K562 treated with DMSO at 1 percent for 24 hours (cell line): ENCODE measurements around the gene SLC23A3. TPM values are rescaled to one million over a fixed set of nuclear protein-coding genes. Genes with fewer than 3 reads are reported as not detected.

ENCODE experiments used
- total RNA-seq: library from RNA; unstranded; fragments of 300-600 nt; gene quantifications from 2 replicates; pipeline ENCODE4 v1.2.3, GENCODE V29; 2022; ENCODE audit warnings: low read depth; ENCODE audit not compliant: insufficient read depth

SLC23A3 gene
- total RNA-seq: 0.38 and 0.43 TPM in 2 replicates

GRCh38 chr2:219169930-219170654, at the start of gene SLC23A3:
SLC23A3 (minus strand) TSS chr2:219170029; CDS start chr2:219169984, 45 bp downstream.

GRCh38 chr2:219218732-219219701, 49.2 kb upstream of the SLC23A3 start, which contains the start of gene ABCB6:
ABCB6 (minus strand) TSS chr2:219218958; CDS start chr2:219218673, 285 bp downstream.

GRCh38 chr2:219206328-219207133, 36.7 kb upstream of the SLC23A3 start, which contains the start of gene ZFAND2B:
ZFAND2B (plus strand) TSS chr2:219206782; CDS start chr2:219206988, 206 bp downstream.

GRCh38 chr2:219177552-219178376, 7.9 kb upstream of the SLC23A3 start, which contains the start of gene RETREG2:
RETREG2 (plus strand) TSS chr2:219178275; CDS start chr2:219178353, 78 bp downstream.

GRCh38 chr2:219176818-219177551, 7.2 kb upstream of the SLC23A3 start, which contains the start of gene CNPPD1:
CNPPD1 (minus strand) TSS chr2:219176925; CDS start chr2:219176828, 97 bp downstream.

GRCh38 chr2:219160186-219161017, 9.4 kb downstream of the SLC23A3 start, which contains the start of gene NHEJ1:
NHEJ1 (minus strand) TSS chr2:219160815; CDS start chr2:219158362, 2,453 bp downstream.

Other genes starting within 250 kb of the SLC23A3 start
- 0.57 and 0.76 TPM in 2 replicates for gene CDK5R2, start 210.4 kb downstream of the SLC23A3 start, total RNA-seq
- gene FEV, start 184.8 kb downstream of the SLC23A3 start, total RNA-seq: 0.69 and 0.71 TPM in 2 replicates
- not detected in 2 replicates for gene CRYBA2, start 176.6 kb downstream of the SLC23A3 start, total RNA-seq
- gene CFAP65, start 128.5 kb downstream of the SLC23A3 start, total RNA-seq: not detected in 2 replicates
- not detected in 2 replicates for gene IHH, start 109.1 kb downstream of the SLC23A3 start, total RNA-seq
- gene NHEJ1, start 9.2 kb downstream of the SLC23A3 start, total RNA-seq: 12.2 and 12.3 TPM in 2 replicates
- 65.7 and 71.2 TPM in 2 replicates for gene CNPPD1, start 6.9 kb upstream of the SLC23A3 start, total RNA-seq
- 34.7 and 36.3 TPM in 2 replicates for gene RETREG2, start 8.2 kb upstream of the SLC23A3 start, total RNA-seq
- 39.5 and 43.7 TPM in 2 replicates for gene ZFAND2B, start 36.8 kb upstream of the SLC23A3 start, total RNA-seq
- 21.7 and 26.6 TPM in 2 replicates for gene ABCB6, start 48.9 kb upstream of the SLC23A3 start, total RNA-seq
- 39.6 and 40.5 TPM in 2 replicates for gene ATG9A, start 59.6 kb upstream of the SLC23A3 start, total RNA-seq
- 27.6 and 28.6 TPM in 2 replicates for gene ANKZF1, start 59.8 kb upstream of the SLC23A3 start, total RNA-seq
- 5.0 and 5.2 TPM in 2 replicates for gene GLB1L, start 75.4 kb upstream of the SLC23A3 start, total RNA-seq
- gene STK16, start 75.5 kb upstream of the SLC23A3 start, total RNA-seq: 19.6 and 19.8 TPM in 2 replicates
- gene TUBA4B, start 83.2 kb upstream of the SLC23A3 start, total RNA-seq: not detected in 2 replicates
- gene TUBA4A, start 83.9 kb upstream of the SLC23A3 start, total RNA-seq: 88.8 and 98.5 TPM in 2 replicates
- 34.4 and 41.9 TPM in 2 replicates for gene DNAJB2, start 109.3 kb upstream of the SLC23A3 start, total RNA-seq
- 0.42 TPM in 1 of 2 replicates, not detected in the other for gene PTPRN, start 139.4 kb upstream of the SLC23A3 start, total RNA-seq
- gene RESP18, start 162.7 kb upstream of the SLC23A3 start, total RNA-seq: not detected in 2 replicates
- 73.1 and 77.1 TPM in 2 replicates for gene DNPEP, start 217.9 kb upstream of the SLC23A3 start, total RNA-seq
- gene DES, start 248.3 kb upstream of the SLC23A3 start, total RNA-seq: 21.0 TPM in 2 replicates